SK-N-SH (cell line): ENCODE data around the gene GRB10. TPM values are rescaled to one million over a fixed set of nuclear protein-coding genes. Genes with fewer than 3 reads are reported as not detected.

ENCODE experiments used
- CTCF ChIA-PET: fragments of 300-600, 350-600 bp; formaldehyde crosslinking; extraction: SDS; loops from one replicate; lab custom pipeline; 2021; lab: Yijun Ruan, JAX
- POLR2A ChIA-PET: fragments of 350-600 bp; sonication (Branson Sonifier 250); formaldehyde crosslinking; extraction: SDS; loops from one replicate; lab custom pipeline; 2020; ENCODE audit warnings: antibody characterized with exemption, inconsistent platforms; lab: Yijun Ruan, JAX
- DNase-seq: peaks from one replicate; pipeline ENCODE4 v3.0.0; 2012
- H2AFZ ChIP-seq: fragments of 200-600 bp; sonication (generic); 2 replicates; pipeline ENCODE4 v1.8.1; 2016; ENCODE audit warnings: antibody characterized with exemption, mild to moderate bottlenecking, low read depth
- H3F3A ChIP-seq: fragments of 200-600 bp; sonication (generic); replicated peaks from 2 replicates; pipeline ENCODE3; 2016; ENCODE audit warnings: antibody characterized with exemption, mild to moderate bottlenecking; ENCODE audit not compliant: insufficient read depth
- H3K27ac ChIP-seq, 2 experiments: fragments of 200-500 bp in 1 of 2; fragments of 200-600 bp in 1 of 2; sonication (Bioruptor generic) in 1 of 2; sonication (generic), shearing (Covaris generic) in 1 of 2; 2 replicates each; pipeline versions ENCODE4 v1.5.1 to v1.6.1; 2014 to 2016; ENCODE audit warnings: low read depth in 2 of 2, inconsistent platforms in 1 of 2, low read length in 1 of 2, mild to moderate bottlenecking in 1 of 2, mixed read lengths in 1 of 2
- H3K27me3 ChIP-seq: fragments of 200-600 bp; sonication (generic), shearing (Covaris generic); 2 replicates; pipeline ENCODE4 v1.6.1; 2016; ENCODE audit warnings: mixed run types; ENCODE audit not compliant: insufficient read depth
- H3K36me3 ChIP-seq, 2 experiments: fragments of 200-500 bp in 1 of 2; fragments of 200-600 bp in 1 of 2; sonication (Bioruptor generic) in 1 of 2; sonication (generic) in 1 of 2; replicated peaks in 1 of 2; 2 replicates each; pipeline versions ENCODE3 to v1.5.1; 2014 to 2016; ENCODE audit warnings: low read length in 1 of 2, mild to moderate bottlenecking in 1 of 2; ENCODE audit not compliant: insufficient read depth in 2 of 2, control insufficient read depth in 1 of 2
- H3K4me1 ChIP-seq, 2 experiments: fragments of 200-500 bp in 1 of 2; fragments of 200-600 bp in 1 of 2; sonication (Bioruptor generic) in 1 of 2; sonication (generic), shearing (Covaris generic) in 1 of 2; 2 replicates each; pipeline versions ENCODE4 v1.5.1 to v1.6.1; 2014 to 2016; ENCODE audit warnings: low read depth in 1 of 2, low read length in 1 of 2, mixed run types in 1 of 2; ENCODE audit not compliant: insufficient read depth in 2 of 2, control insufficient read depth in 1 of 2
- H3K4me2 ChIP-seq: fragments of 200-600 bp; sonication (generic), shearing (Covaris generic); 2 replicates; pipeline ENCODE4 v1.6.1; 2017; ENCODE audit warnings: mixed run types
- H3K4me3 ChIP-seq, 2 experiments: fragments of 200-500 bp in 1 of 2; fragments of 200-600 bp in 1 of 2; sonication (Bioruptor generic) in 1 of 2; sonication (generic), shearing (Covaris generic) in 1 of 2; 2 replicates each; pipeline versions ENCODE4 v1.5.1 to v1.8.1; 2014 to 2016; ENCODE audit warnings: low read depth in 2 of 2, inconsistent platforms in 1 of 2, low read length in 1 of 2, mild to moderate bottlenecking in 1 of 2, mixed read lengths in 1 of 2, moderate library complexity in 1 of 2
- H3K79me2 ChIP-seq: fragments of 200-600 bp; sonication (generic); 2 replicates; pipeline ENCODE4 v1.8.1; 2017; ENCODE audit warnings: mild to moderate bottlenecking; ENCODE audit not compliant: insufficient read depth
- H3K9ac ChIP-seq: fragments of 200-600 bp; sonication (generic); 2 replicates; pipeline ENCODE4 v1.6.1; 2017; ENCODE audit warnings: mixed run types
- H3K9me2 ChIP-seq: fragments of 200-600 bp; sonication (generic); 2 replicates; pipeline ENCODE4 v1.6.1; 2017; ENCODE audit warnings: mixed run types
- H3K9me3 ChIP-seq: fragments of 200-600 bp; sonication (generic); 2 replicates; pipeline ENCODE4 v1.6.1; 2017; ENCODE audit warnings: mixed run types, mild to moderate bottlenecking, moderate library complexity
- H4K20me1 ChIP-seq: fragments of 200-600 bp; sonication (generic); 2 replicates; pipeline ENCODE4 v1.6.1; 2017; ENCODE audit warnings: mild to moderate bottlenecking, mixed run types; ENCODE audit not compliant: insufficient read depth
- ELF1 ChIP-seq: IDR thresholded peaks from 2 replicates; pipeline ENCODE4 v1.4.0; 2012
- EZH2phosphoT487 ChIP-seq: fragments of 200-600 bp; sonication (generic); IDR thresholded peaks from 2 replicates; pipeline ENCODE4 v1.6.1; 2017; ENCODE audit warnings: low read depth, mixed run types, mild to moderate bottlenecking, antibody characterized with exemption, moderate library complexity, borderline replicate concordance
- FOXM1 ChIP-seq: IDR thresholded peaks from 2 replicates; pipeline ENCODE4 v1.4.0; 2012; ENCODE audit warnings: low read depth, mild to moderate bottlenecking
- GATA2 ChIP-seq: sonication (generic); formaldehyde crosslinking; IDR thresholded peaks from 2 replicates; pipeline ENCODE4 v1.5.0; 2020; ENCODE audit warnings: mild to moderate bottlenecking, missing genetic modification reagents
- MEF2A ChIP-seq: IDR thresholded peaks from 2 replicates; pipeline ENCODE4 v1.4.0; 2012; ENCODE audit warnings: low read depth, borderline replicate concordance
- MXI1 ChIP-seq: IDR thresholded peaks from 2 replicates; pipeline ENCODE4 v1.6.1; 2012; ENCODE audit warnings: mild to moderate bottlenecking, low read depth, low read length, improper control_type of control experiment
- NRF1 ChIP-seq: IDR thresholded peaks from 2 replicates; pipeline ENCODE4 v1.6.1; 2012; ENCODE audit warnings: low read depth, mild to moderate bottlenecking, low read length
- PBX3 ChIP-seq: IDR thresholded peaks from 2 replicates; pipeline ENCODE4; 2012
- RAD21 ChIP-seq: IDR thresholded peaks from 2 replicates; pipeline ENCODE4 v1.6.1; 2012; ENCODE audit warnings: mild to moderate bottlenecking, low read length
- RCOR1 ChIP-seq: fragments of 150-350 bp; IDR thresholded peaks from 2 replicates; pipeline ENCODE4 v1.6.1; 2017; ENCODE audit warnings: antibody characterized with exemption, low read length
- USF1 ChIP-seq: IDR thresholded peaks from 2 replicates; pipeline ENCODE4 v1.4.0; 2012; ENCODE audit warnings: low read depth, borderline replicate concordance
- YY1 ChIP-seq: IDR thresholded peaks from 2 replicates; pipeline ENCODE4 v1.4.0; 2012; ENCODE audit warnings: low read depth, mild to moderate bottlenecking
- WGBS: methylation state at CpG from one replicate; pipeline ENCODE4 v1.1.6; 2017; ENCODE audit warnings: low lambda C conversion rate; 5-methylcytosine and 5-hydroxymethylcytosine counted together
- polyA plus RNA-seq, 3 experiments: library from polyadenylated mRNA; depleted of rRNA; stranded (reverse); fragments of >200 nt; gene quantifications; 2 replicates each; pipeline ENCODE4 v1.2.3, GENCODE V29; 2012
- TF ChIP-seq, protein P1 (sequence below): IDR thresholded peaks from 2 replicates; pipeline ENCODE4 v1.4.0; 2012; ENCODE audit warnings: low read depth

The GRB10 gene
- polyA plus RNA-seq, 1 of the 3 experiments (the other 2 are of a cell fraction), result 5.1 TPM

DNA sequence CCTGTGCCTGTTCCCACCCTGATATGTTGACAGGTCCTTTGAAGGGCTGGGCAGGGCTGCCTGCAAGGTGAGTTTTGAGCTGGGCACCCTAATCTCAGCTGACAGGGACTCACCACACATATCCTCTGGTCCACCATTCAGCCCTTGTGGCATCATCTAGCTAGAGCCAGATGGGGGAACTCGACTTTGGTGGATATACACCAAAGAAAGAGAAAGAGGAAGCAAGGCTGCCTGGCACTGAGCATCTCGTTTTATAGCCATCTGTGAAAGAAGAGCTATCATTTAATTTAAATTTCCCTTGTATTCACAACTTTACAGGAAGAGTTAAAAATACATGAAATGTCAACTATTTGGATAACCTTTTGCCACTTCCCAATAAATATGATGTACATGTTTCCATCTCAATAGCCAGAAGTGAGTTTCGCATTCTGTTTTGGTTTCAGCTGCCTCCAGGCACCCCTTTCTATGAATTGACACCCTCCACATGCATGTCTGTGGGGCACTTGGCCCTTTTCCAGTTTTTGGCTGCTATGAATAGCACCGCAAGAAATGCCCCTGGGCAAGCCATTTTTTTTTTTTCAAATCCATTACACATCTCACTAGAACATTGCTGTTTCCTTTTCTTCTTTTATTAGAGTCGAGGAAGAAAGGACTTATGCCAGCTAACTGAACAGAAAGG, 22.9 kb upstream of the GRB10 start:
- POLR2A ChIA-PET, result no interaction called here
- H3K4me2 ChIP-seq, result no peak overlapping the region
- no peaks in the 10 kb centered on the region for H3K9me2 ChIP-seq
- no peak overlapping the region for H3K9ac ChIP-seq
- peaks cover 0 to 3% of the 10 kb centered on the region in 2 experiments; a peak in 1 of 4 replicates for H3K4me1 ChIP-seq
- CTCF ChIA-PET, result interaction anchor here (1.1 kb wide), 1 partner anchor 357 kb away, joined by 4 read pairs; no protein-coding TSS in a partner anchor
- no peak for DNase-seq
- no peak overlapping the region for H3K27ac ChIP-seq
- no peaks in the 10 kb centered on the region for H3K9me3 ChIP-seq
- no peaks in the 10 kb centered on the region for H4K20me1 ChIP-seq
- peaks cover 8% of the 10 kb centered on the region; the same call in 1 of the 2 replicates for H3K27me3 ChIP-seq
- no peaks in the 10 kb centered on the region for H3K36me3 ChIP-seq
- TF ChIP-seq MEF2A, result no peak
- TF ChIP-seq, protein P1, sequence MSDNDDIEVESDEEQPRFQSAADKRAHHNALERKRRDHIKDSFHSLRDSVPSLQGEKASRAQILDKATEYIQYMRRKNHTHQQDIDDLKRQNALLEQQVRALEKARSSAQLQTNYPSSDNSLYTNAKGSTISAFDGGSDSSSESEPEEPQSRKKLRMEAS, result no peak
- TF ChIP-seq RCOR1, result no peak
- no peak for TF ChIP-seq PBX3
- TF ChIP-seq NRF1, result no peak
- TF ChIP-seq ELF1, result no peak
- WGBS, result 10% methylated on average over 5 of the region's 5 CpGs
- H3F3A ChIP-seq, result peaks cover 3% of the 10 kb centered on the region
- no peaks in the 10 kb centered on the region for H3K79me2 ChIP-seq
- no peak overlapping the region for H2AFZ ChIP-seq
- no peak overlapping the region for H3K4me3 ChIP-seq

DNA sequence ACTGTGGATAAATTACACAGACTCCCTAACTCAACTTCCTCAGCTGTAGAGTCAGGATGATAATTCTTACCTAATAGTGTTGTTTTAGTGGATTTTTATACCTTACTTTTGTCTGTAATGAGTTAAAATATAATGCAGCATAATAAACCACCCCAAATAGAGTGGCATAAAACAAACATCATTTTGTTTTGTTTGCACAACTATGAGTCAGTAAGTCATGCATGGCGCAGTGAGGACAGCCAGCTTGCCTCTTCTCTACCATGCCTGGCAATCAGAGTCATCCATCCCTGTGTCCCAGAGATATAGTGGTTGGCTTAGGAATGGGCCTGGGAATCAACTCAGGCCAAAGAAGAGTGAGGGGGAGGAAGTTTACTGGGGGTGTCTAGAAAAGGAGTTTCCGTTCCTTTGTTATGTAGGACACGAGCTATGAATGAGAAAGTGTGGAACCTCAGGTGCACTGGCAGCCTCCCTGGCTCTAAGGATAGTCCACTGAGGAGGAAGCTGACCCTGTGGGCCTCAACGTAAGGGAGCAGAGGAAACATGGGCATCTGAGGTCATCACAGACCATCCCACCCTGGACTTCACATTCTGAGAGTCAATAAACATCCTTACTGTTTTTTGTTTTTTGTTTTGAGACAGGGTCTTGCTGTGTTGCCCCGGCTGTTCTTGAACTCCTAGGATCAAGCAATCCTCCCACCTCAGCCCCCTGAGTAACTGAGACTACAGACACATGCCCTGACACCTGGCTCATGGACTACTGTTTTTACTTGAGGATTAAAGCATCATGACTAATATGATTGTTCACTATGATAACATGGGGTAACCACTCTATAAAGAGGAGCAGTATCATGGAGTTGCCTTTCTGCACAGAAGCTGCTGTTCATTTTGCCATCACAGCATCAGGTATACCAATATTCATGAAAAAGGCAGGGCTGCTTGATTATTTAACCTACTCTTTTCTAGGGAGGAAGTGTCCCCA, 21.0 kb upstream of the GRB10 start:
- H3K4me2 ChIP-seq, result no peak overlapping the region
- peaks cover 3% of the 10 kb centered on the region for H3F3A ChIP-seq
- ChIA-PET CTCF (no interaction called here), POLR2A (no interaction called here)
- peaks cover 8% of the 10 kb centered on the region; the same call in 1 of the 2 replicates for H3K27me3 ChIP-seq
- no peak overlapping the region for H3K27ac ChIP-seq
- DNase-seq, result no peak
- no peaks in the 10 kb centered on the region for H3K79me2 ChIP-seq
- H3K4me1 ChIP-seq, result peaks cover 0 to 3% of the 10 kb centered on the region in 2 experiments; a peak in 1 of 4 replicates
- H3K9me2 ChIP-seq, result no peaks in the 10 kb centered on the region
- WGBS, result 14% methylated on average over 5 of the region's 5 CpGs
- no peak overlapping the region for H3K4me3 ChIP-seq
- H3K36me3 ChIP-seq, result no peaks in the 10 kb centered on the region
- no peak overlapping the region for H3K9ac ChIP-seq
- TF ChIP-seq USF1, result no peak
- no peak for TF ChIP-seq FOXM1
- no peak for TF ChIP-seq EZH2phosphoT487
- TF ChIP-seq YY1, result no peak
- no peak for TF ChIP-seq NRF1
- TF ChIP-seq, protein P1, result no peak
- TF ChIP-seq MXI1, result no peak
- no peak for TF ChIP-seq RAD21
- no peak for TF ChIP-seq GATA2 (CRISPR knock-in tag)
- no peak overlapping the region for H2AFZ ChIP-seq
- no peaks in the 10 kb centered on the region for H3K9me3 ChIP-seq
- H4K20me1 ChIP-seq, result no peaks in the 10 kb centered on the region
